ENCODE data around the gene PTTG2.

- TF ChIP-seq CTCF (IDR thresholded peaks at IDR 0.05), result no peak
- TF ChIP-seq POLR2A (IDR thresholded peaks at IDR 0.05), result no peak
Measured at GRCh38 chr4:37985730-37986275, 25.6 kb downstream of the PTTG2 start.
